Activated T-cell treated with anti-CD3 and anti-CD28 coated beads, Interleukin-2, amount 50 U/mL, for 4 hours (primary cell): Measurements from ENCODE around the gene HOXA5. TPM values are rescaled to one million over a fixed set of nuclear protein-coding genes. Genes with fewer than 3 reads are reported as not detected.

Source experiments
- ATAC-seq, 2 donors: fragments of 200-7000 bp; cut with Tn5 transposase; one replicate each; pipeline ENCODE4 v1.10.0; 2021
- DNase-seq: peaks from one replicate; pipeline ENCODE4 v3.0.0-alpha.2; 2020
- H3K27me3 Mint-ChIP-seq: one replicate; pipeline ENCODE4 v1.8.0; 2021; ENCODE audit warnings: low read depth, mixed read lengths
- H3K36me3 Mint-ChIP-seq: one replicate; pipeline ENCODE4 v1.8.0; 2022; ENCODE audit warnings: mixed read lengths; ENCODE audit not compliant: insufficient read depth
- H3K4me1 Mint-ChIP-seq: one replicate; pipeline ENCODE4 v1.8.0; 2021; ENCODE audit warnings: low read depth, mixed read lengths
- H3K4me3 Mint-ChIP-seq: one replicate; pipeline ENCODE4 v1.8.0; 2021; ENCODE audit warnings: mild to moderate bottlenecking, moderate library complexity, mixed read lengths
- H3K9me3 Mint-ChIP-seq: one replicate; pipeline ENCODE4 v1.8.0; 2021; ENCODE audit warnings: mixed read lengths
- total RNA-seq, 3 donors: library from RNA; stranded (reverse); gene quantifications; one replicate each; pipeline ENCODE4 v1.2.1, GENCODE V29; 2021

Gene HOXA5
- total RNA-seq, 3 donors from 2014 or later = not detected

GRCh38 chr7:27105301-27106031 is 38.0 kb downstream of the HOXA5 start:
- H3K9me3 Mint-ChIP-seq = no peaks in the 10 kb centered on the region
- peaks cover 6% of the 10 kb centered on the region for H3K36me3 Mint-ChIP-seq
- H3K27me3 Mint-ChIP-seq = peaks cover 55% of the 10 kb centered on the region
- H3K4me3 Mint-ChIP-seq = no peak overlapping the region
- peaks cover 12% of the 10 kb centered on the region for H3K4me1 Mint-ChIP-seq
- DNase-seq (no peak), ATAC-seq (no peak)

GRCh38 chr7:27104341-27105058 is 39.0 kb downstream of the HOXA5 start:
- H3K4me1 Mint-ChIP-seq = peaks cover 12% of the 10 kb centered on the region
- H3K36me3 Mint-ChIP-seq = peaks cover 14% of the 10 kb centered on the region
- no peak for ATAC-seq
- H3K9me3 Mint-ChIP-seq = no peaks in the 10 kb centered on the region
- no peak for DNase-seq
- no peak overlapping the region for H3K4me3 Mint-ChIP-seq
- H3K27me3 Mint-ChIP-seq = peaks cover 61% of the 10 kb centered on the region

GRCh38 chr7:27103489-27104226 is 39.8 kb downstream of the HOXA5 start:
- no peak overlapping the region for H3K4me3 Mint-ChIP-seq
- peaks cover 68% of the 10 kb centered on the region for H3K27me3 Mint-ChIP-seq

GRCh38 chr7:27102581-27103442 is 40.7 kb downstream of the HOXA5 start, which contains the start of gene HOXA2:
Gene HOXA2 (minus strand): TSS chr7:27102683. CDS start chr7:27102500, 183 bp downstream.
- ATAC-seq (no peak), DNase-seq (no peak)
- H3K4me1 Mint-ChIP-seq = peaks cover 18% of the 10 kb centered on the region
- H3K4me3 Mint-ChIP-seq = peak within 1 kb of the TSS; percentile 4
- peaks cover 71% of the 10 kb centered on the region for H3K27me3 Mint-ChIP-seq
- H3K36me3 Mint-ChIP-seq = peaks cover 14% of the 10 kb centered on the region
- H3K9me3 Mint-ChIP-seq = no peaks in the 10 kb centered on the region

More at GRCh38 chr7:27103489-27104226, 39.8 kb downstream of the HOXA5 start:
- DNase-seq (no peak), ATAC-seq (no peak)
- Mint-ChIP-seq H3K9me3 (no peaks in the 10 kb centered on the region), H3K36me3 (peaks cover 14% of the 10 kb centered on the region), H3K4me1 (peaks cover 15% of the 10 kb centered on the region)

- Mint-ChIP-seq H3K4me3 (no peak overlapping the region), H3K4me1 (peaks cover 26% of the 10 kb centered on the region), H3K9me3 (no peaks in the 10 kb centered on the region), H3K36me3 (peaks cover 14% of the 10 kb centered on the region), H3K27me3 (peaks cover 77% of the 10 kb centered on the region)
- ATAC-seq = no peak
- no peak for DNase-seq
Measured at GRCh38 chr7:27101957-27102580, 41.4 kb downstream of the HOXA5 start.

- H3K4me1 Mint-ChIP-seq = peaks cover 27% of the 10 kb centered on the region
- DNase-seq (no peak), ATAC-seq (no peak)
- no peak overlapping the region for H3K4me3 Mint-ChIP-seq
- peaks cover 14% of the 10 kb centered on the region for H3K36me3 Mint-ChIP-seq
- peaks cover 77% of the 10 kb centered on the region for H3K27me3 Mint-ChIP-seq
- no peaks in the 10 kb centered on the region for H3K9me3 Mint-ChIP-seq
Measured at GRCh38 chr7:27101171-27101956, 42.1 kb downstream of the HOXA5 start.

GRCh38 chr7:27100694-27101170 is 42.7 kb downstream of the HOXA5 start:
- Mint-ChIP-seq H3K9me3 (no peaks in the 10 kb centered on the region), H3K27me3 (peaks cover 73% of the 10 kb centered on the region), H3K4me1 (peaks cover 28% of the 10 kb centered on the region), H3K4me3 (no peak overlapping the region), H3K36me3 (peaks cover 14% of the 10 kb centered on the region)
- no peak for ATAC-seq
- DNase-seq = no peak

- peaks cover 34% of the 10 kb centered on the region for H3K4me1 Mint-ChIP-seq
- peaks cover 14% of the 10 kb centered on the region for H3K36me3 Mint-ChIP-seq
- no peak for DNase-seq
- H3K4me3 Mint-ChIP-seq = no peak overlapping the region
- no peaks in the 10 kb centered on the region for H3K9me3 Mint-ChIP-seq
- no peak for ATAC-seq
- H3K27me3 Mint-ChIP-seq = peaks cover 75% of the 10 kb centered on the region
Measured at GRCh38 chr7:27099453-27100370, 43.8 kb downstream of the HOXA5 start.

- Mint-ChIP-seq H3K27me3 (peaks cover 76% of the 10 kb centered on the region), H3K9me3 (no peaks in the 10 kb centered on the region), H3K36me3 (peaks cover 14% of the 10 kb centered on the region), H3K4me3 (no peak overlapping the region), H3K4me1 (peaks cover 34% of the 10 kb centered on the region)
- DNase-seq = no peak
- ATAC-seq = no peak
Measured at GRCh38 chr7:27098578-27099451, 44.7 kb downstream of the HOXA5 start.

- peaks cover 32% of the 10 kb centered on the region for H3K4me1 Mint-ChIP-seq
- no peak for DNase-seq
Measured at GRCh38 chr7:27097686-27098577, 45.5 kb downstream of the HOXA5 start.

More at GRCh38 chr7:27097686-27098577, 45.5 kb downstream of the HOXA5 start:
- no peaks in the 10 kb centered on the region for H3K9me3 Mint-ChIP-seq
- H3K27me3 Mint-ChIP-seq = peaks cover 73% of the 10 kb centered on the region
- no peak for ATAC-seq
- peak overlapping the region; percentile 85 for H3K4me3 Mint-ChIP-seq
- peaks cover 14% of the 10 kb centered on the region for H3K36me3 Mint-ChIP-seq
